NOMO-1 treated with dmso at 0.1 percent for 144 hours (cell line): Measurements from ENCODE around the gene EPC2.
A peak's percentile ranks its signal among the peaks of the same experiment; 100 is the strongest.
"Not testable (repeated sequence)": the region's sequence is repeated elsewhere in the genome, so short reads cannot be mapped to it uniquely, and the experiment has no call there.

Source experiments
- DNase-seq: peaks from one replicate; lab custom pipeline; 2025; ENCODE audit not compliant: unreplicated experiment; lab: John Stamatoyannopoulos, UW

Gene EPC2

GRCh38 chr2:148721520-148721931 is 77.0 kb downstream of the EPC2 start:
- no peak for DNase-seq

DNA sequence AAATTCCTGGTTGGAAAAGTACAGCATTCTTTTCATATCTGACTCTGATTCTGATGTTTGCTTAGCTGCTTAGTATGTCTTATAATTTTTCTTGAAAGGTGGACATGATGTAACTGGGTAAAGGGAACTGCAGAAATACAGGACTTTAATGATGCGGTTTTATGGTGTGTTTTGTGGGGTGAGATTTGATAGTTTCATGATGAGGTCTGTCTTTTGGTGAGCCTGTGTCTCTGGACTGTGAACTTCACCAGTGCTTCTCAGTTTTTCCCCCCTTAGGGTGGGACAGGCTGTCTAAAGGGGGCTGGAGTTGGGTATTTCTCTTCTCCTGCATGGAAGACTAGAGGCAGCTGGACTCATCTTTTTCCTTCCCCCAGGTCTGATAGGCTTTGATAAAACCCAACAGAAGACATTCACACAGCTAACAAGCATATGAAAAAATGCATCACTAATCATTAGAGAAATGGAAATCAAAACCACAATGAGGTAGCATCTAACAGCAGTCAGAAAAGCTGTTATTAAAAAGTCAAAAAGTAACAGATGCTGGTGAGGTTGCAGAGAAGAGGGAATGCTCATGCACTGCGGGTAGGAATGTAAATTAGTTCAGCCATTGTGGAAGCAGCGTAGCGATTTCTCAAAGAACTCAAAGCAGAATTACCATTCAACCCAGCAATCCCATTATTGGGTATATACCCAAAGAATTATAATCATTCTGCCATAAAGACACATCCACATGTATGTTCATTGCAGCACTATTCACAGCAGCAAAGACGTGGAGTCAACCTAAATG is 77.6 kb downstream of the EPC2 start:
- DNase-seq = no peak

DNA sequence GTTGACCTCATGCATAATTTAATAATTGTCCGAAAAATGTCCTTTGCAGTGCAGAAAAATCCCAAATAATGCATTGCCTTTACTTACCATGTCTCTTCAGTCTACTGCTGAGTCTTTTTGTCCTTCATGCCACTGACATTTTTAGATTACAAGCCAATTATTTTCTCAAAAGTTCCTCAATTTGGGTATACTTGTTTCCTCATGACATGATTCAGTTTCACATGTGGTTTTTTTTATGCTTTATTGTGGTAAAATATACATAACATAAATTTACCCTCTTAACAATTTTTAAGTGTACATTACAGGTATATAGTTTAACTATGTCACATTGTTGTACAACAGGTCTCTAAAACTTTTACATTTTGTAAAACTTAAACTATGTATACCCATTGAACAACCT is 81.0 kb downstream of the EPC2 start:
- peak; percentile 36 for DNase-seq

DNA sequence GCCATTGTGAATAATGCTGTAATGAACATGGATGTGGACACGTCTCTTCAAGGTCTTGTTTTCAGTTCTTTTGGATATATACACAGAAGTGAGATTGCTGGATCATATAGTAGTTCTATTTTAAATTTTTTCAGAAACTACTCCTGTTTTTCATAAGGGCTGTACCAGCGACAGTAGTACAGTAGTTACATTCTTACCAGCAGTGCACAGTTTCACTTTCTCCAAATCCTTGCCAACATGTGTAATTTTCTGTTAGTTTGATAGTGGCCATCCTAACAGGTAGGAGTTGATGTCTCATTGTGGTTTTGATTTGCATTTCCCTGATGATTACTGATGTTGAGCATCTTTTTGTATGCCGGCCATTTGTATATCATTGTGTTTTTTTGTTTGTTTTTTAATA is 81.7 kb downstream of the EPC2 start:
- no peak for DNase-seq

- DNase-seq = no peak
Measured at GRCh38 chr2:148730085-148730484, 85.5 kb downstream of the EPC2 start.

DNA sequence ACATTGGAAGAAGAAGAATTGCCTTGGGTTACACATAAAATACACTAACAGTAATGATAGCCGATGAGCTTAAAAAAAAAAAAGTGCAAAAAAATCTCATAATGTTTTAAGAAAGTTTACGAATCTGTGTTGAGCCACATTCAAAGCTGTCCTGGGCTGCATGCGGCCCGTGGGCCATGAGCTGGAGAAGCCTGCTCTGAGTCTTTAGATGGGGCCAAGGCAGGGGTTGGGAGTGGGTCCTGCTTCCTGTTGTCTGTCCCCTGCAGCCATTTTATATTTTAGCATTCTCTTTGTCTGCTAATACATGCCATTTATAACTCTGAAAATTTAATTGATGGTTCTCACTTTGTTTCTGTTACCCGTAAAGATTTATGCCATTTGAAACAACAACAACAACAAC is 93.2 kb downstream of the EPC2 start:
- DNase-seq = no peak

DNA sequence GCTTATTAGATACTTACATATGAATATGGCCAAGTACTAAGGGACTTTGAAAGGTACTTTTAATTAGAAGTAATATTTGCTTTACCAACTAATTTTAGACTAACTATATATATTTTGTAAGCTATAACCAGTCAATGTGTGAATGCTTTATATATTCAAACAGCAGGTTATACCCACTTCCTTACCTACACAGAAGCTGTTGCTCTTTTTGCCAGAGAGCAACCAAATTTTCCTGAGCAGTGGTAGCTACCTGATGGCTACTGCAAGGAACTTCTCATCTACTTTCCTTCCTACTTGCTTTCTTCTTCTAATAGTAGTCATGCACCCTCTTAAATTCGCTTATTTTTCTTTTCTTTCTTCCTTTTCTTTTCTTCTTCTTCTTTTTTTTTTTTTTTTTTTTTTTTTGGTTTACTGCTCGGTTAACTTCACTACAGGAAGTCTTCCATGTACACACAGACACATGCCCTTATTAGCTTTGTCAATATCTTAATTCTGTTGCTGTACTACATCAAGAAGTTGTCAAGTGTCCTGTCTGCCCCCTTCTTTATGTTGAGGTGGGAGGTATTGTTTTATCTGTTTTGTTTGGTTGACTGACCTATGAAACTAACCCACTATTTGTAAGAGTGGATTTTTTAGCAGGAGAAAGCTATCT is 95.0 kb downstream of the EPC2 start:
- no peak for DNase-seq

DNA sequence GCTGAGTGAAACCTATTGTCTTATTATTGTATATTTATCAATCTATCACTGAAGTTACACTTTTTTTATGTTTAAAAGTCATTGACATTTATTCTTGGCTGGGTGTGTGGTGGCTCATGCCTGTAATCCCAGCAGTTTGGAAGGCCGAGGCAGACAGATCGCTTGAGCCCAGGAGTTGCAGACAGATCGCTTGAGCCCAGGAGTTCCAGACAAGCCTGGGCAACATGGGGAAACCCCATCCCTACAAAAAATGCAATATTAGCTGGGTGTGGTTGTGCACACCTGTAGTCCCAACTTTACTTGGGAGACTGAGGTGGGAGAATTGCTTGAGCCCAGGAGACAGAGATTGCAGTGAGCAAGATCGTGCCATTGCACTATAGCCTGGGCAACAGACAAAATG is 97.8 kb downstream of the EPC2 start:
- DNase-seq = no peak

- DNase-seq = no peak
Measured at GRCh38 chr2:148745151-148745851, 100.8 kb downstream of the EPC2 start.

- no peak for DNase-seq
Measured at GRCh38 chr2:148746973-148747372, 102.4 kb downstream of the EPC2 start.

DNA sequence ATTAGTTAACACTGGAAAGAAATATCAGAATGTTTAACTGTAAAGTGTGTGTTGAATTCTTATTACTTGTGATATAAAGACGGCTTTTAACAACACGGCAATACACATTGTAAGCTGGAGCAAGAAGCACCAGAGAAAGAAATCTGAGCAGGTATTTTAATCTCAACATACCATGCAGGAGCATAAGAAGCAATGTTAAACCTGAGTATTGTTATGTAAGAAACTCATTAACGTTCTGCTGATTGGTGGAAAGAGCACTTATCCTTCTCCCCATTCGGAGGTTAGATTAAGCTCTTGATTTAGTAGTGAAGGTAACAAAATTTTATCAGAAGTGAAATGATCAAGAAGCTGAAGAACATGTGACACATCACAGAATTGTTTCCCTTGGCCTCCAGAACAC is 107.4 kb downstream of the EPC2 start:
- DNase-seq = no peak

DNA sequence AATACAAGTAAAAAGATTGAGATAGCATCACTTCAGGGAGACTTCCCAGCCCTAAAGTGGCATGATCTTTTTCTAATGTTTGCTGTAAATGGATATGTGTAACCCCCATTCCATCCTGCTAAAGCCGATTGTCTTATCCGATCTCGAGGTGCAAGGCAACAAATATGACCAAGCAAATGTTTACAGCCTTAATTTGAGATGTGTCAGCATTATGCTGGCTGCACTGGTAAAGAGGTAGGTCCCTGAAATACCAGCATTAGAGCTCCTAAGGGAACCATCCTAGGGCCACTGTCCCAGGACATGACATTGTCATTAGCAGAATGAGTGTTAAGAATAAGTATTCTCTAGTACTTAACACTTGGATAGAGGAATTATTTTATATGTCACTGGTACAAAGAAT is 108.4 kb downstream of the EPC2 start:
- no peak for DNase-seq

GRCh38 chr2:148754864-148755263 is 110.3 kb downstream of the EPC2 start:
- no peak for DNase-seq

DNA sequence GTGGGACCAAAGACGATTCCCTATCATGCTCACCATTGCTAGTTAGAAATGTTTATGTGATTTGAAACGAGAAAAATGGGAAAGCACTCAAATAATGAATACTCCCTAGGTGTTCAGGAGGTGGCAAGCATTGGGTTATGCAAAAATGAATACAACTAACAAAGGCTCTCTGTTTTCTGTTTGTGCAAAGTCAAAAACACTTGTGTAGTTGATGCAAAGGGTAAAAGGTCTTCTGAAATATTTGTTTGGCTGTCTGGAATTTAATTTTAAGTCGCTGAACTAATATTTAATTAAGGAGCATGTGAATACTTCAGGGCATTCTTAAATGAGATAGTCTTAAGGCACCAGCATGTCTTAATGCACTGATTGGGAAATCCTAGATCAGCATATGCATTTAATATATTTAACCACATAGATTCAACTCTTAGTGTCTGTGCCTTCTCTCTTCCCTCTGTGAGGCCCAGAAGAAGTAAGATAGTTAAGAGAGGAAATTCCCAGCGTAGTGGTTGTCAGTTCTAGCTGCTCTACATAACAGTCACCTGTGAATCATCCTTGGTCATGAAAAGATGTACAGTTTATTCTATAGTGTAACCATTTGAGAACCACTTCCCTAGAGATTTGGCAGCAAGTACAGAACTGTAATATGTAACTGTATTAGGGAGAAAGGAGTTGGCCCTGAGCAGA is 111.9 kb downstream of the EPC2 start:
- DNase-seq = no peak

DNA sequence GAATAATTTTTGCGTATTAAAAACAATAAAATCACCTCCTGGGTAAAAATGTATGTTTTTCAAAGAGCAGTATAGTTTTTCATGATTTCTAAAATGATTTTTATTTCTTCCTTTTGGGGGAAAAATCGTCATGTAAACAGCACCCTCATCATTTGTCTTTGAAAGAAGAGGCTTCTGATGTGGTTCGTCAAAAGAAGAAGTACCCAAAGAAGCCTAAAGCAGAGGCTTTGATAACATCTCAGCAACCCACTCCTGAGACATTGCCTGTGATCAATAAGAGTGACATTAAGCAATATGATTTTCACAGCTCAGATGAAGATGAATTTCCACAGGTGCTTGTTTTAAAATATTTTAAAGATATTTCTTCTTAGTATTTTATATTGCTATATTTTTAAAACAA is 120.3 kb downstream of the EPC2 start:
- no peak for DNase-seq

DNA sequence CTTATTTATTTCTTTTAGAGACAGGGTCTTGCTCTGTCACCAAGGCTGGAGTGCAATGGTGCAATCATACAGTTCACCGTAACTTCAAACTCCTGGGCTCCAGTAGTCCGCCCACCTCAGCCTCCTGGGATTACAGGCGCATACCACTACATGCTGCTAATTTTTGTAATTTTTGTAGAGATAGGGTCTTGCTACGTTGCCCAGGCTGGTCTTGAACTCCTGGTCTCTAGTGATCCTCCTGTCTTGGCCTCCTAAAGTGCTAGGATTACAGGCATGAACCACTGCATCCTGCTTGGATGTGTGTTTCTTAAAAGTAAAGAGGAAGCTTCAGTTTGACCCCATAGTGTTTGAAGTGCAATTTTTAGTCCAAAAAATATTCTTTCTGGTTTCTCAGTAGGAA is 125.5 kb downstream of the EPC2 start:
- no peak for DNase-seq

- no peak for DNase-seq
Measured at GRCh38 chr2:148781544-148781943, 137.0 kb downstream of the EPC2 start.

DNA sequence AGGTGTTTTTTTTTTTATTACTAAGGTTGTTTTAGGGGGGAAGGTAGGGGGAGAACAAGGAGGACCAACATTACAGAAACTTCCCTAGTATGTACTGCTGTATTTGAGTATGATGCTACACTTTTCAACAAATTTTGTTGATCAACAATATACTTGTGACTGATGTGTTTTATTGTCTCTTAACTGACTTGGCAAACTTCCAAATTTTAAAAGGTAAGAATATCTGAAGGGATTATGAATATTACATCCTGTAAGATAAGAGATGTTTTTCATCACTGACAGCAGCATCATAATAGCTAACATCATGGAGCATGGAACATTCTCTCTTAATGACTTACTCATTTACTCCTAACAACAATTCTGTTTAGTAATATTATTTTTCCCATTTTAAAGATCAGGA is 144.5 kb downstream of the EPC2 start:
- no peak for DNase-seq

DNA sequence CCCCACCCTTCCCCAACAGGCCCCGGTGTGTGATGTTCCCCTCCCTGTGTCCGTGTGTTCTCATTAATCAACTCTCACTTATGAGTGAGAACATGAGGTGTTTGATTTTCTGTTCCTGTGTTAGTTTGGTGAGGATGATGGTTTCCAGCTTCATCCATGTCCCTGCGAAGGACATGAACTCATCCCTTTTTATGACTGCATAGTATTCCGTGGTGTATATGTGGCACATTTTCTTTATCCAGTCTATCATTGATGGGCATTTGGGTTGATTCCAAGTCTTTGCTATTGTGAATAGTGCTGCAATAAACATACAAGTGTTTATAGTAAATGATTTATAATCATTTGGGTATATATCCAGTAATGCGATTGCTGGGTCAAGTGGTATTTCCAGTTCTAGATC is 145.6 kb downstream of the EPC2 start:
- DNase-seq = not testable (repeated sequence)

GRCh38 chr2:148794558-148794957 is 150.0 kb downstream of the EPC2 start:
- no peak for DNase-seq

DNA sequence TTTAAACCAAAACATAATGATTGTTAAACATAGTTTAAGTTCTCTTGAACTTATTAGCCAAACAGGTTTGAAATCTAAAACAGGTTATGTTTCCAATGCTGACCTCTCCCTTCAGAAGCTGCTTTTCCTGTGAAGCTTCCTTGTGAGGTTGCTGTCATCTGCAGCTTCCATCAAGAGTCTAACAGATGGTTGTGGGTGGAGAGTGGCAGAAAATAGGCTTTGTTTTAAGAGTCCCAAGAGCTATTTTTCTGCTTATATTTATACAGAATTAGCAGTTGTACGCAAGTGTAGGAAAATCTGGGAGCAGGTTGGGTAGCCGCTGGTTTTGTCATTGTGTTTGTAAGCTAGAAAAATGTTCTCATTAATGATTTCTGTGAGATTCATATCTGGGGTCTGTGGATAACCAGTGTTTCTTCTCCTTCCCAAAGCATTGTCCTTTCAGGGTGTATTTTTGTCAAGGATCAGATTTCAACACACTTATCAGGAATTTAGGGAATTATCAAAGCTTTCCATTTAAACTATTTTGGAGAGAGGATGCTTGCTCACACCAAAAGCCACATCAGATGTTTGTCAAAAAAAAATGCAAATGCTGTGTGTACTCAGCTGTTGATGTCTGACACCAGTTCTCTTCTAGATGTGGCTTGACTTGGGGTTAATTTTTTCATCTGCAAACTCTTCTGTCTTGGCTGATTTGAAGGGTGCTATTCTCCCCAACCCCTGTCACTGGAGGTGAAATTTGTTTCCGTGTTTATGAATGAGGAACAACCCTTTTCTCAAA is 152.4 kb downstream of the EPC2 start:
- no peak for DNase-seq
